ENCODE data around the gene FIGNL1.

The FIGNL1 gene

DNA sequence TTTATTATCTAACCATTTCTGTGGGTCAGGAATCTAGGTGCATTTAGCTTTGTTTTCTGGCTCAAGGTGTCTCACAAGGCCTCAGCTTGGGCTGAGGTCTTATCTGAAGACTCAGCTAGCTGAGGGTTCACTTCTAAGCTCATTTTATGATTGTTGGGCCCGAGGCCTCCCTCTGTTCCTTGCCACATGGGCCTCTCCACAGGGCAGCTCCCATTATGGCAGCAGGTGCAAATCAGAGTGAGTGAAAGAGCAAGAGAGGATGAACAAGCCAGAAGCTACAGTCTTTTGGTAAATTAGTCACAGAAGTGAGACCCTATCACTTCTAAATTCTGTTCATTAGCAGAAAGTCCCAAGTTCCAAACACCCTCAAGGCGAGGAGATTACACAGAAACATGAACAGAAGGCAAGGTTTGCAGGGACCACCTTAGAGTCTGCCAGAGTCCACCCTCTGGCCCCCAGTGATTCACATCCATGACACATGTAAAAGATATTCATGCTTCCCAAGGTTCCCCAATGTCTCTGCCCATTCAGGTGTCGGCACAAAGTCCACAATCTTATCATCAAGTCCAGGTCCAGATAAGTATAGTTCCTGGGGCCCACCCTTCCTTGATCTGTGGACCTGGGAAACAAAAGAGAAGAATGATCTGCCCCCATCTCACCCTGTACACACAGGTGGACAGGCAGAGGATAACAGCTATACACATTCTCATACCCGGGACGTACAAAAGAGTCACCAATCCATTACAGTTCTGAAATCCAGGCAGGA, 23.7 kb downstream of the FIGNL1 start:
- no peak for FAIRE-seq

DNA sequence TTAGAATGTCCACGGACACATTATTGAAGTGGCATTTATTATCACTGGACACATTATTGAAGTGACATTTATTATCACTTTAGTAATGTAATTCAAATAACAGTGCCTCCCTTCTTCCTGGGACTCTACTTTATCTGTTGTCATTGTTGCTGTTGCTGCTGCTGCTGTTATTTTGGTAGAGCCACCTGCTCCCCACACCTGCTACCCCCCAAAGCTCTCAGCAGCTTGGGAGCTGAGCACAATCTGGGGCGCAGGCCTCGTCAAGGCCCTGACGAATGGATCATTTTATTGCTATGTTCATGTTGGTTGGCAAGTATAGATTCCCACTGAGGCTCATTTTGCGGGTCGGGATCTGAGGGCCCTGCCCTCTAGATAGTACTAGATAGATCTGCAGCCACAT, 24.8 kb downstream of the FIGNL1 start:
- FAIRE-seq = no peak

DNA sequence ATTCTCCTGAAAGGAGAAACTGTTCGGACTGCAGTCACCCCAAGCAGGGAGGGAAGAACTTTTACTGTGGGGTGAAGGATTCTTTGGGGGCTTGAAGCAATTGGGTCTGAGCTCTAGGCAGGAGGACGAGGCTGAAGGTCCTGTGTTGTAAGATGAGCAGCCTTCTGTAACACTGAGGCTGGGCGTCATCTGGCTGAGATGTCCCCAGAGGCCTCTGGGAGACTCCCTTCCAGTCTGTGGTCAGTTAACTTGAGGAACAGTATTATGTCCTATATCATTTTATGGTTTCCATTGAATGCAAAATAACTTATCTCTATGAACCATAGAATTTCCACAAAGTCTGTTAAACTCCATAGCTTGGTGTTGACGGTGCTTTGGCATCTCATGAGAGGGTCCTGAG, 26.3 kb downstream of the FIGNL1 start:
- no peak for FAIRE-seq

DNA sequence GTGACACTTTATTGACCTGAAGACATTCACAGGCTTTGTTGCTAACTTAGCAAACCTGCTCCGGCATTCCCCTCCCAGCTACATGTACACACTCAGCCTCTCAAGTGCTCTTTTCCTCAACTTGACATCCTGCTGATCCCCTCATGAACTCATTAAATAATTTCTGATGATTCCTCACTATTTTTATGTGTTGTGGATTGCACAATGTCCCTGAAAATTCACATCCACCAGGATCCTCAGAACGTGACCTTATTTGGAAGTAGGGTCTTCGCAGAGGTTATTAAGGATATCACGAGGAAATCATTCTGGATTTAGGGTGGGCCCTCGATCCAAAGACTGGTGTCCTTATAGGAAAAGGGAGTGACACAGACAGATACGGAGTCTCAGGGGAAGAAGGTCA, 27.3 kb downstream of the FIGNL1 start:
- no peak for FAIRE-seq

DNA sequence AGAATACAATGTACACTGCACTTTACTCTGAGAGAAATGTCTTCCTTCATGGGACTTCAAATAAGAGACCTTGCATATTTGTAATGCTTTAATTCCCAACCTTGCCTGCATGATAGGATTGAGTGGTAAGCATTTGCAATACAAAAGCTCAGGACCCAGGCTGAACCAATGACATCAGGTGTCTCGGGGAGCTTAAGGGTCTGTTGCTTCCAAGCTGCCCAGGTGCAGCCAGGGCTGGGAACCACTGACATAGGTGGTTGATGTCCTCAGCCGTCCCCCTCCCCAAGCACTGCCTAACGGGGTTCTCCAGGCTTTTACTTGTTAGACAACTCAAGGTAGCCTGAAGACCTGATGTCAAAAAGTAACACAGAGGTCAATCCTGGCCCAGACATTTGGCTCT, 29.1 kb downstream of the FIGNL1 start:
- no peak for FAIRE-seq

DNA sequence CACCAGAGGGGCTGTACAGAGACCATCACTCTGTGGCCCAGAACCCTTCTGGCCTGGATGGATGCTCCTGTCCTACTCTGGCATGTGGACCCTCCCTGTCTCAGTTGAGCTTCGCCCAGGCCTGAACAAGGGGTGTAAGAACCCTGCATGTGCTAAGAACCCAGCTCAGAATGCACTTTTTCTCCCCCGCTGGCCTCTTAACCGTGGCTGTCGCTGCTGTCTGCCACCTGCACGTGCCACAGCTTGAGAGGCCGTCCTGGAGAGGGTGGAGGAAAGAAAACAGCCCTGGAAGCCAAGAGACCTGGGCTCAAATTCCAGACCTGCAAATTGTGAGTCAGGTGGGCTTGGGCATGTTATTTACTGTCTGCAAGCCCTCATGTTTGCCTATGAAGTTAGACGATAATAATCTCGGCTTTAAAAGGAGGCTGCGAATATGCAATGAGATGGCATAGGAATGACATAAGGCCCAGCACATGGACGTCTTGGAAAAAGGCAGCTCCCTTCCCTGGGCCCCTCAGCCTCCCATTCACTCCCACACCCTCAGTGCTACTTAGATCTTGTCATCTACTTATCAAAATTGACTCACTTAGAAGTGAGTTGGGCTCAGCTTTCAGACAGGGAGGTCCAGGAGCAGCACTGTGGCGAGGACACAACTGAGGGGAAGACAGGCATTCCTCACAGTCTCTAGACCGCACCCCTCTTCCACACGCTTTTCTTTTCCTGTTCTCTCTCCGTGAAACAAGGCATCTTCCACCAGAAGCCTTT, 31.4 kb downstream of the FIGNL1 start:
- no peak for FAIRE-seq

DNA sequence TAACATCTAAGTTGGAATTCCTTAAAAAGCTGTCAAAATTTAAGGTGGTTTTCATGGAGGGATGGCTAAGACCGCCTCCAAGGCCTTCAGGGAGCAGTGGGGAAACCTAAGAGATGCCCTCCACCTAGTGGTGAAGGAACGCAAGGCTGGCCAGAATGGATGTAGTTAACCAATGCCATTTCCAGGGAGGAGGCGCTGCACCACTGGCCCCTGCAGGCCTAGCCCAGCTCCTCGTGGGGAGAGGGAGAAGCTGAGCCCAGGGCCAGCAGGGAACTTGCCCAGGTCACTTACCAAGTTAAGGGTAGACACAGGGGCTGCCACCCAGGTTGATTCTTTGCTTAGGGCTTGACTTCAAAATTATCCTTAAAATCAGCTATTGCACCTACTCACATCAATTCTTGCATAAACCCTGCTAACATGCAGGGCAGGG, 32.0 kb downstream of the FIGNL1 start:
- FAIRE-seq = peak; percentile 79

DNA sequence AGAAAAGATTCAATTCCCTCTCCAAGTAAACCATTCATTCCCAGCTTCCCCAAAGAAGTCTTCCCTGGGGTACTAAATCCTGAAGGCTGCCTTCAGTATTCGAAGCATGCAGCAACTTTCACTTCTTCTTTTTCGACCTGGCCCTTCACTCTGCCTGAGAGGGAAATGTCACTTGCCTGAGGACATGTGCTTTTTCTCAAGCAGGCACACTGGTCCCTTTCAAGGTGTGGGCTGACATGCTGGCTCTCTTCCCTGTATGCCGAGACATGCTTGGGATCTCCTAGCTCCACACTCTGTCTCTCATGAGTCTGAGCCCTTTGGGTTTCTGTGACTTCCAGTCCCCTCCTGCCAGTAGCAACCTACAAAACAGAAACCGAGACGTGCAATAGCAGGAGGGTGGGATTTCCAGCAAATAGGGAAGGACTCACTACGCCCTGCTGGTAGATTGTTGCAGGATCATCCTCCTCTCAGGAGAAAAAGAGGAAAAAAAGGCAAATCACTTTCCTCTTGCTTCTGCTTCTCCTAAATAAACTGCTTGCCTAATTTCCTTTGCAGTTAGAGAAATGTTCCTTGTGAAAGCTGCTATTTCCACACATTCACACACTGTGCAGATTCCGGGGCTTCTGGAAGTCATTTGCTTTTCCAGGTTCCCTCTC, 33.5 kb downstream of the FIGNL1 start:
- FAIRE-seq = no peak

DNA sequence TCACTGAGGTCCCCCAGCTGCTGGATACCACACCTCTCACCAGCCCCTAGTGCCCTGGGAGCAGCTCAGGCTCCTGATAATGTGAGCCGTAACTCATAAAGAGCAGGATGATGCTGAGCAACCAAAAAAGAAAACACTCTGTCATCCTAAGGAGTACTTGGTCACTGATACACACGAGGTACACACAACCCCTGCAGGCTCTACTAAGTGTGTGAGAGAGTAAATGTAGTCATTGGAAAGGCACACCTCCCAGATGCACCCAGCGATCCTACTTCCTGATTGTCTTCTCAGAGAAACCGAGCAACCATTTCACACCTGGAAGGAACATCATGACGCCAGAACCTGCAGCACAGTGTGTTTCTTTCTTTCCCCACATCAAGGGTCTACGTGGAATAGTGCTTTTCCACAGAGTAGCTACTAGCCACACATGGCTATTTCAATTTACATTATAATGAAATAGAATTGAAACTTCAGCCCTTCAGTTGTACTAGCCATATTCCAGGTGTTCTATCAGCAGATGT, 34.2 kb downstream of the FIGNL1 start:
- FAIRE-seq = no peak

DNA sequence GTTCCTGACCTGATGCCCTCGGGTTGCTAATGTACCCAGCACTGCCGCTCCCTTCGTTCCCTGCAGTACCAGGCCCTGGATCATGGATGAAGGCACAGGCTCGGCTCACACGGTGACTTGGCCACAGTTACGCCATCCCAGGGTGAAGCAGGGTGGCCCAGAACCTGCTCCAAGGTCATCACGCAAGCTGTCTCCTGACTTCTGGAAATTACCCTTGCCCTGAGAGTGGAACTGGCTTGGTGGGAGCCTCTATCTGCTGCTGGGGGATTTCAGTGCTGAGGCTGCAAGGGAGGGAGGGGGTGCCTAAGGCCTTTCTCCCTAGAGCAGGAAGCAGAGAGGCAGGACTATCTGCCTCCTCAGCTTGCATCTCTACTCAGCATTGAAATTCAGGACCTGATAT, 36.6 kb downstream of the FIGNL1 start:
- FAIRE-seq = no peak

DNA sequence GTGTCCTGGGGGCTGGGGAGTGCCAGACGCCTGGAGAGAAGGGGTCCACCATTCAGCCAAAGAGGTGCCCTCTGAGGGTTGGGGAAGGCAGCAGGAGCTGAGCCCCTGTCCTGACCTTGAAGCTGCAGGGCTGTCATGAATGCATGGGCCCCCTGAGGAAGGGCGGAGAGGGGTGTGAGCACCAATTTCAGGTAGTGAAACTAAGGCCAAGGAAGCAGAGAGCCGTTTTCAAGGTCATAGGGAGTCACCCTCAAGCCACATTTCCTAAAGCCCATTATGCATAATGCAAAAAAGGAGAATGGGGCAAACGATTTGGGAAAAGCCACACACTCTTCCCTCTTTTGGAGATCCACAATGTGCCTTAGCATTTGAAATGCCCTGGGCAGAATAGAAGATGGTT, 37.2 kb downstream of the FIGNL1 start:
- FAIRE-seq = no peak

DNA sequence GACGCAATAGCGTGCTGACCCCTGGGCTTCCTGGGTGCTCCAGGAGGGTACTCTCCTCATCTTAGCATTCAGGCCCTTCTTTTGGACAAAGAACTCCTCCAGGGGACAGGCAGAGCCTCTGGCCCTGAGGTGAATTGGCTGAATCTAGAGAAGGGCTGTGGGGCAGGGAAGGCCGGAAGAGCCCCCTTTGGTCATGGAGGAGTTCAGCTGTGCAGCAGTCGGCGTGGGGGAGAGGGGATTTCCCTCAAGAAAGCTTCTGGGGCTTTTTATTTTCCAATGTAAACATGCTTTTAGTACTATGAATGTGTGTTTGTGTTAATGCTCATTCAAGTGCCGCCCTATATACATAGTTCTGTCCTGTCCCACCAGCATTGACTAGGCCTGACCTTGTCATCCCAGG, 38.8 kb downstream of the FIGNL1 start:
- FAIRE-seq = no peak

DNA sequence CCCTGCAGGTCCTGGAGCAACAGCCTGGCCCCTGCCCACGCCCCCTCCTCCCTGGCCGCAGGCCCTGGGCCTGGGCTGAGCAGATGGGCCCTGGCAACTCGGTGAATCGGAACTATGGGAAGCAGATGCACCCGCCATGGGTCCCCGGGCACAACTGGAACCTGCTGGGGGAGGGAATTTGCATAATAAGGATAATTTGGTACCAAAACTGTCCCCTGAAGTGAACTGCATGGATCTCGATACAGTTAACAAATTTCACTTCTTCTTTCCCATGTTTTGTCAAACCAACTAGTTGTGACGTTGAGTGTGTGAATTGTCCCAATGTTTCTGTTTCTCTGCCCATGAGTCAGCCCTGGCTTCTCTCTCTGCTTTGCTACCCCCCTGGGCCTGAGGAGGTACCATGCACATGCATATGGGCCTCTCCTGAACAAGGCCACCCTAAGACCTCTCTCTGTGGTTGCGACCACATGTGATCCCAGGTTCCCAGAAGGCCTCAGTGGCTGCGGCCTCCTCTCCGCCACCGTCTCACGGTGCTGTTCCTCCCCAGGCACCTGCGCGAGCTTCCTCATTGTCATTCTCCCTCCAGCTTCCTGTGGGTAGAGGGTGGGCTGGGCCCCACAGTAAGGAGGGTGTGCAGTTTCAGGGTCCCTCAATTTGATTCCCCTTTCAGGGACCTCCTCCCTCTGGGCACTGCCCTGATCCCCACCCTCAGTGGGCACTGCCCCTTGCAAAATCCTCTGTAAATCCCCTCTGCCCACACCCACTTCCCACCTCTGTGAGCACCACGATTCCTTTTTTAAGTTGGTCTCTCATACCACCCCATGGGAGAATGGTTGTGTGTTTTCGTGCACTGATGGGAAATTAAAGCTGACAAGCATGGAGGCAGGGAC, 40.0 kb downstream of the FIGNL1 start:
- FAIRE-seq = no peak

DNA sequence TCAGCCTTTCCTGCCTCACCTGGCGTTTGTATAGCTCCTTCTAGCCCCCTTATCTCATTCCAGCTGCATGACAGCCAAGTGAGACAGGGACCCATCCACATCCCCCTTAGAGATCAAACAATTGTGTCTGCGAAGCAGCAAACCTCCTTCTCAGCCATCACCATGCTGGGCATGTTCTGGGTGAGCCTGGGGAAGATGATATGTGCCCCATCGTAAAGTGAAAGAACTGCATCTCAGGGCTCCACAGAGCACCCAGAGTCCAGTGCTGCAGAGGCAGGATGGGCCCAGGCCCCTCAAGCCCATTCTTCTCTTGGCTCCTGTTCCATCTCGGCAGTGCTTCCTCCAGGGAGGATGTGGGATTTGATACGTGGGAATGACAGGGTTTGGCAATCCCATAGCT, 43.2 kb downstream of the FIGNL1 start:
- FAIRE-seq = no peak

DNA sequence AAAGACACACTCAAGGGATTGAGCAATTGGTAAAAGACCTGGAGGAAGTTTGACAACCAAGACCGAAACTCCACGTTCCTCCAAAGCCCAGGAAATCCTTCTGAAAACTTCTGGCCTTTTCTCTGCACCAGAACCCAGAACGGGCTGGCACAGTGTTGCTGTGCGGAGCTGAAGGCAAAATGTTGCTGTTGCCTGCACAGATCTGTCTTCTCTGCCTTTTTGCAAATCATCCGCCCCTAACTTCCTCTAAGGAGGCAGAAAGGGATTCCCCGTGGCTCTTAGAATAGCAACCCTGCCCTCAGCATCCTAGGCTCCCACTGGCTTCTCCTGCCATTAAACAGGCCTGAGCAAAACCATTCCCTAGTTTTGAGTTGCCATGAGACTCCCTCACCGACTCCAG, 44.9 kb downstream of the FIGNL1 start:
- no peak for FAIRE-seq

DNA sequence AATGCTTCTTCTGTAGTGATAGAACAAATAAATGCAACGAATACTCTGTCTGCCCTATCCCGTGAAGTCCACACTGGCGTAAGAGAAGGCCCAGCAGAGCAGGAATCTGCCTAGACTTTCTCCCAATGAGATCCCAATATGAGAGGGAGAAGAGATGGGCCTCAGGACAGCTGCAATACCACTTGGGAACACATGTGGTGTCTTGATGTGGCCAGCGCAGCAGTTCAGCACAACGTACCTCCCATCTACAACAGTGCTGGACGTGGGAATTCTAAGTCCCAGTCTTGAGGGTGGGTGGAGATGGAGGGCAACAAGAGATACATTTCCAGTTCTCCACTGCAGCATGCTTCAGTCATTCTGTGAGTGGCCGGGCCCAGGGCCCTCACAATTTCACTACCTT, 45.8 kb downstream of the FIGNL1 start:
- no peak for FAIRE-seq

DNA sequence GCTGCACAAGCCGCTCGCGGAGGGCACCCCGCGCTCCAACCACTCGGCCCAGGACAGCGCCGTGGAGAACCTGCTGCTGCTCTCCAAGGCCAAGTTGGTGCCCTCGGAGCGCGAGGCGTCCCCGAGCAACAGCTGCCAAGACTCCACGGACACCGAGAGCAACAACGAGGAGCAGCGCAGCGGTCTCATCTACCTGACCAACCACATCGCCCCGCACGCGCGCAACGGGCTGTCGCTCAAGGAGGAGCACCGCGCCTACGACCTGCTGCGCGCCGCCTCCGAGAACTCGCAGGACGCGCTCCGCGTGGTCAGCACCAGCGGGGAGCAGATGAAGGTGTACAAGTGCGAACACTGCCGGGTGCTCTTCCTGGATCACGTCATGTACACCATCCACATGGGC, 50.0 kb downstream of the FIGNL1 start:
- no peak for FAIRE-seq

DNA sequence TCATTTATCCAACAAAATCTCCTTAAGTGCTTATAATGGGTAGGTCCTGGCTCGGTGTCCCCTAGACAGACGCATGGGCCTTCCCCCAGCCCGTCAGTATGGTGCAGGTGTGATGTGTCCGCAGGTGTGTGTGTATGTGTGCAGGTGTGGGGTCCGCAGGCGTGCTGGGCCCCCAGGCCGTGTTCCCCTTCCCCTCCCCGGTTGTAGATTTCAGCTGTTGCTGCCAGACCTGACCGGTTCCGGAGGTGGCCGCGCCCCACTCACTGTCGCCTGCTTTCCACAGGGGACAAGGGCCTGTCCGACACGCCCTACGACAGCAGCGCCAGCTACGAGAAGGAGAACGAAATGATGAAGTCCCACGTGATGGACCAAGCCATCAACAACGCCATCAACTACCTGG, 50.5 kb downstream of the FIGNL1 start:
- no peak for FAIRE-seq

DNA sequence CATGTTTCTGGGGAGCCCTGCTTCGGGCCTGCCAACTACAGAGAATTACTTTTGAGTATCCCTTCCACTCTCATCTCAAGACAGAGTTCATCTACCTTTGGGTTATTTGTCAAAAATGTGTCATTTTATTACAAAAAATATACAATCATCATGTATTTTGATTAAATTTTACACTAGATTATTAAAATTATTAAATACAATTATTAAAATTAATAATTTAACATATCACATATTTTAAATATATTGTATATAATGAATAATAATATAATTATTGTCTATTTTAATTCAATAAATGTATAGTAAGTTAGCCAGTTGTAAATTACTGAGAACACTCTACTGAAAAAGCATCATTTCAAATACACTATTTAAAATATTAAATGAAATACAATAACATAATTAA, 50.9 kb downstream of the FIGNL1 start:
- FAIRE-seq = peak; percentile 84

DNA sequence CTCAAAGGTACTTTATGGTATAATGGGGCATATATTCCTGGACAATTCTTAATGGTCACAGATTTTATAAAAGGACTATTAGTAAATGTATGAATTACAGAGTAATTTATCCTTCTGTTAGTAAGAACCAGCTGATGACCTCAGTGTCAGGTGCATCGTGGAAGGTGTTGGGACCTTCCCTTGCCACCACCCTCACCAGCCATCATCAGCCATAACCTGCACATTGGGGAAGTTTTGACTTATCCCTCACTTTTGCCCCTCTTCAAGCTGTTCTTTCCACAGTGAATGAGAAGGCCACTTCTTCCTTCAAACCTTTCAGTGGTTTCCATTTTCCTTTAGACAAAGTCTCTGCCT, 52.2 kb downstream of the FIGNL1 start:
- no peak for FAIRE-seq

DNA sequence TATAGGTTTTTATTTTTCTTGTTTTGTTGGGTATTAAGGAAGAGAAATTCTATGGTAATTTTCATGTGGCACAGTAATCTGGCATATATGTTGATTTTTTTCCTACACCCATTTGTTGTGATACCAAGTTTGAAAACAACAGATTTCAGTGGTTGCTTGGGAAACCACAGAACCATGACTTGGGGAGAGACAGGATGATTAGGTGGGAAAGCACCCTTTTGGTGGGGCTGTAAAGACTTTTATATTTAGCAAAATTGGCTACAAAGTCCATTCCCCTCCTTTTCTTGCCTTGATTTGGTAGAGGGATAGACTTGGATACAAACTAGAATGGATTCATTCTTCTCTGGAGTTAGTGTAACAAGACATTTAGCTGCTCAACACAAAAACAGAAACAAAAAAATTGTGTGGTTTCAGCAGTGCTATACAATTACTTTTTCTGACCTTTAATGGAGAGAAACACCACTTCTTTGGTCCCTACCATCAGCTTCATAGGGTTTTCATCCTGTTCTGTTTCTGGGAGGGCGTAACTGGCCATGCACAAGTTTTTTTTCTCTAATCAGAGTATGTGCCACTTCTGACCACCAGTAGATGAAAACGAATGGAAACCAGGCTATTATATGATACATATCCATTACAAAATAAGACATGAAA, 52.7 kb downstream of the FIGNL1 start:
- no peak for FAIRE-seq

DNA sequence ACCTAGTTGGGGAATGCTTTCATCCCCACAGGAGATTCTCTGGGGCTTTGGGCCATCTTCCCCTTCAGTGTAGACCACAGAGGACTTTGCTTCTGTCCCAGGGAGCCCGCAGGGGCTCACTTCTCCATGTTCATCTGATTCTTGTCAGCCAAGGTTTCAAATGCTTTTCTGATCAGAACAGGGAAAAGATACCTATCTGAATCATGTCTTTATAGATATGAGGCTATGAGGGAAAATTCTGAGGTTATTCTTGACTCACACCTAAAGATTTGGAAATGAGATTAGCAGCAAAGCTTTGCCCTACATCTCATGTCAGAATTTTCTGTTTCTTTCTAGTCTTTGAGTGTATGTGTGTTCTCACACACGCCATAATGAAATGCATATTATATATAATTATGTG, 53.3 kb downstream of the FIGNL1 start:
- FAIRE-seq = no peak
